ENCODE measurements around the gene UBQLN1.
"Not testable (repeated sequence)": the region's sequence is repeated elsewhere in the genome, so short reads cannot be mapped to it uniquely, and the experiment has no call there.

UBQLN1 gene

GRCh38 chr9:83633255-83633654 lies 74.5 kb downstream of the UBQLN1 start:
- DNase-seq (ENCODE audit: low spot score), result no peak

- no peak for DNase-seq (ENCODE audit: low spot score)
Observed at GRCh38 chr9:83630938-83631457, 76.8 kb downstream of the UBQLN1 start.

GRCh38 chr9:83629433-83630104 lies 78.2 kb downstream of the UBQLN1 start:
- DNase-seq (ENCODE audit: low spot score), result no peak

GRCh38 chr9:83628540-83628939 lies 79.2 kb downstream of the UBQLN1 start:
- no peak for DNase-seq (ENCODE audit: low spot score)

- DNase-seq (ENCODE audit: low spot score), result no peak
Observed at GRCh38 chr9:83625178-83625577, 82.6 kb downstream of the UBQLN1 start.

GRCh38 chr9:83623679-83624076 lies 84.1 kb downstream of the UBQLN1 start:
- peak; percentile 10 for DNase-seq (ENCODE audit: low spot score)

- peak; percentile 79 for DNase-seq (ENCODE audit: low spot score)
Observed at GRCh38 chr9:83622939-83623678, 84.6 kb downstream of the UBQLN1 start, which contains the start of gene IDNK. Gene IDNK, plus strand, starts transcription at chr9:83623143. Its CDS starts 29 bp downstream, at chr9:83623172.

- peak; percentile 62 for DNase-seq (ENCODE audit: low spot score)
Observed at GRCh38 chr9:83622433-83622938, 85.3 kb downstream of the UBQLN1 start.

GRCh38 chr9:83620841-83621636 lies 86.7 kb downstream of the UBQLN1 start:
- peak; percentile 38 for DNase-seq (ENCODE audit: low spot score)

- DNase-seq (ENCODE audit: low spot score), result no peak
Observed at GRCh38 chr9:83617299-83617698, 90.5 kb downstream of the UBQLN1 start.

GRCh38 chr9:83613298-83613697 lies 94.5 kb downstream of the UBQLN1 start:
- not testable (repeated sequence) for DNase-seq (ENCODE audit: low spot score)

Measured in germinal center (tissue), 1 donor.